HG03139 (cell line): ENCODE data around the gene MRPL12.

Source experiments
- ATAC-seq: cut with Tn5 transposase; IDR thresholded peaks from one replicate; pipeline ENCODE4 v1.9.1; 2021; ENCODE audit not compliant: unreplicated experiment

MRPL12 gene

DNA sequence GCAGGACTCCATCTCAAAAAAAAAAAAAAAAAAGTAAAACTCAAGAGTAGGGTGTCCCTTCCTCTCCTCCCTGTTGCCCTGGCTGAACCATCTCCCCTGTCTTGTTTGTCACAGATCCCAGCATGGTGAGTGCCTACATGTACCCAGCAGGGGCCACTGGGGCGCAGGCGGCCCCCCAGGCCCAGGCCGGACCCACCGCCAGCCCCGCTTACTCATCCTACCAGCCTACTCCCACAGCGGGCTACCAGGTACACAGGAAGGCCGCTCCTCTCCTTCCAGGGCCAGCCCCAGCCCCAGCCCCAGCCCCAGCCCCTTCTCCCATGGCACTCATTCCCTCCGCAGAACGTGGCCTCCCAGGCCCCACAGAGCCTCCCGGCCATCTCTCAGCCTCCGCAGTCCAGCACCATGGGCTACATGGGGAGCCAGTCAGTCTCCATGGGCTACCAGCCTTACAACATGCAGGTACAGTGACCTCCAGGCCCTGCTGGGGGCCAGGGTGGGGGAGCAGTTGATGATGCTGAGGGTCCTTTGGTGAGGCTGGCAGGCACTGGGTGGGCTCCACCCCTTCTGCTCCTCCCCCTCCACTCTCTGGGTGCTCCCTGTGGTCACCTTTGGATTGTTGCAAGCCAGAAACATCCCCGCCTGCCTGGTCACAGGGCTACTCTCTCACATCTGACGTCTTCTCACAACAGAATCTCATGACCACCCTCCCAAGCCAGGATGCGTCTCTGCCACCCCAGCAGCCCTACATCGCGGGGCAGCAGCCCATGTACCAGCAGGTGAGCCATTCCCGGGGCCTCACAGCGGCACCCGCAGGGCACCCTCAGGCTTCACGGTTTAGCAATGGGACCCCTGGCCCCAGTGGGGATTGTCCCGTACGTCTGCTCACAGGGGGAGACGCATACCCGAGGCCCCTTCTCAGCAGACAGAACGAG lies 2.5 kb upstream of the MRPL12 start:
- no peak for ATAC-seq

DNA sequence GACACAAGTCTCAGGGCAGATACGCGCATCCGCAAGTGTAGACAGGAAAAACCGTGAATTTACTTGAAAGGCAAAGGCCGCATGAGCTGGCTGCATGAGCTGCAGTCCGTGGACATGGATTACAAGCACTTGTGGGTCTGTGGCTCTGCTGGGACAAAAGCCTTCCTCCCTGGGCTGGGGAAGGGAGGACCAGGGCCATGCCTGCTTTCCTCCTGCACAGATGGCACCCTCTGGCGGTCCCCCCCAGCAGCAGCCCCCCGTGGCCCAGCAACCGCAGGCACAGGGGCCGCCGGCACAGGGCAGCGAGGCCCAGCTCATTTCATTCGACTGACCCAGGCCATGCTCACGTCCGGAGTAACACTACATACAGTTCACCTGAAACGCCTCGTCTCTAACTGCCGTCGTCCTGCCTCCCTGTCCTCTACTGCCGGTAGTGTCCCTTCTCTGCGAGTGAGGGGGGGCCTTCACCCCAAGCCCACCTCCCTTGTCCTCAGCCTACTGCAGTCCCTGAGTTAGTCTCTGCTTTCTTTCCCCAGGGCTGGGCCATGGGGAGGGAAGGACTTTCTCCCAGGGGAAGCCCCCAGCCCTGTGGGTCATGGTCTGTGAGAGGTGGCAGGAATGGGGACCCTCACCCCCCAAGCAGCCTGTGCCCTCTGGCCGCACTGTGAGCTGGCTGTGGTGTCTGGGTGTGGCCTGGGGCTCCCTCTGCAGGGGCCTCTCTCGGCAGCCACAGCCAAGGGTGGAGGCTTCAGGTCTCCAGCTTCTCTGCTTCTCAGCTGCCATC lies 1.7 kb upstream of the MRPL12 start:
- ATAC-seq: no peak

DNA sequence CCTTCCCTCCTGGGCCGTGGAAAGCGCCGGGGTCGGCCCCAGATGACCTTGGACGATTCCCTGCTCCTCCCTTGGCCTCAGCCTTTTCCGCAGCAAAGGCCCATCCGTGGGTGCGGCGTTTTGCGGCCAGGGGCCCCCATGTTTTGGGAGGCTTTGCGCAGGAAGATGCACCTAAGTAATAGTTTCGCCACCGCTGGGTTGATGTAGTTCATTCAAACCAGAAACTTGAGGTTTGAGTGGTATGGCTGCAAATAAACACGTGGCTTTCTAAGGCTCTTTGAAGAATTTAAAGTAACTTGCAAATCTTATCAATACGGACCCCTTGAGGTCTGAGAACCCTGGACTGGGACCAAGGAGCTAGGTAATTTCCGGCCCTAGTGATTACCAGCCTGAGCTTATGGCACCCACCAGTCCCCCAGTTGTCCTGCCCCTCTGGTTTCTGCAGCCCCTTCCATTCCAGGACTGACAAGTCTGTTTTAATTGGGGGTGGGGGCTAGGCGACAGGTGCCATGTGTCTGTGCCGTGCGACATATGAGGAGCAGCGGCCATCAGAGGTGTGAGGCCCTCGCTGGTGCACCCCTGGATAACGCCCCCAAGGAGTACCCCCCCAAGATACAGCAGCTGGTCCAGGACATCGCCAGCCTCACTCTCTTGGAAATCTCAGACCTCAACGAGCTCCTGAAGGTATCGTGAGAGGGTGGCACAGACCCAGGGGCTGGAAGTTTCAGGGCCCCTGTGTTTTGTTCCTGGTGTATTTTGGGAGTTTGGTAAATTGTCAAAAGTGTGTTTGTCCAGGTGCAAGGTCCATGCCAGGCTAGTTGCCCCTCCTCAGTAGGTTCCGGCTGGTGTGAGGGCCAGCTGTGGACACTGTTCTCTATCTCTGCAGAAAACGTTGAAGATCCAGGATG lies 834 bp downstream of the MRPL12 start:
- ATAC-seq: no peak

DNA sequence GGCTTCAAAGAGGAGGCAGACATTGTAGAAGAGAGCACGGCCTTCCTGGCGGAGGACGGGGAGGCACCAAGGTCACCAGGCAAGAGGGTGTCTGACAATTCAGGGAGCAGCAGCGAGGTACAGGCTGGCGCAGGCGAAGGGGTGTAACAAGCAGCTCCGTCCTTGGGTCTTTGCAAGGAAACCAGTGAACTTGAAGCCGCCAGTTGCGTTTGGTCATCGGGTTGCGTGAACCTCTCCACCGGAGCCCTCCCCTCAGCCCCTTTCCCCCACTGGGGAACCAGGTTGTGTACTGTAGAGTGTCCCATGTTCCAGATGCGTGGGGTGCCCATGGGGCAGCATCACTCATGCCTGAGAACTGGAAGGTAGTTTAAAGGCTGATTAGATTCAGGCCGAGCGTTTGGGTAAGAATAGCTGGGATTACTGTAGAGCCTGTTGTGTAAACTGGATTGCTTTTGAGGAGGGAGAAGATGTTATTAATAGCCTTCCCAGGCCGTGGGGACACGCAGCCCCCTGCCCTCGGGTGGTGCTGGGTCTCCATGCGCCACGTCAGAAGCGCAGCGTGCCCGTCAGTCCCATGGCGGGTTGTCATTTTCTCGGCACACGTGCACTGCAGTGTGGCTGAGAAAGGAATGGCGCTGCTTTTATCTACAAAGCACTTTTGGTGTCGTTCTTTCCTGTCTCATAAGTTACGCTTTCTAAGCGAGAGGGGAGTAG lies 2.5 kb downstream of the MRPL12 start:
- ATAC-seq: no peak

DNA sequence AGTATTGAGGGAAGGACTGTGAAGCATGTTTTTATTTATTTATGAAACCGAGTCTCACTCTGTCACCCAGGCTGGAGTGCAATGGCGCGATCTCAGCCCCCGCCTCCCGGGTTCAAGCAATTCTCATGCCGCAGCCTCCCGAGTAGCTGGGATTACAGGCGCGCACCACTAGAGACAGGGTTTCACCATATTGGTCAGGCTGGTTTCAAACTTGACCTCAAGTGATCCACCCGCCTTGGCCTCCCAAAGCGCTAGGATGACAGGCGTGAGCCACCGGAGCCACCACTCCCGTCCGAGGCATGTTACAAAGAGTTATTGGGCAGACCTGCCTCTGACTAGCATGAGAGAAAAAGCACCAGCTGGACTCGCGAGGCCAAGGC lies 3.1 kb downstream of the MRPL12 start:
- no peak for ATAC-seq

DNA sequence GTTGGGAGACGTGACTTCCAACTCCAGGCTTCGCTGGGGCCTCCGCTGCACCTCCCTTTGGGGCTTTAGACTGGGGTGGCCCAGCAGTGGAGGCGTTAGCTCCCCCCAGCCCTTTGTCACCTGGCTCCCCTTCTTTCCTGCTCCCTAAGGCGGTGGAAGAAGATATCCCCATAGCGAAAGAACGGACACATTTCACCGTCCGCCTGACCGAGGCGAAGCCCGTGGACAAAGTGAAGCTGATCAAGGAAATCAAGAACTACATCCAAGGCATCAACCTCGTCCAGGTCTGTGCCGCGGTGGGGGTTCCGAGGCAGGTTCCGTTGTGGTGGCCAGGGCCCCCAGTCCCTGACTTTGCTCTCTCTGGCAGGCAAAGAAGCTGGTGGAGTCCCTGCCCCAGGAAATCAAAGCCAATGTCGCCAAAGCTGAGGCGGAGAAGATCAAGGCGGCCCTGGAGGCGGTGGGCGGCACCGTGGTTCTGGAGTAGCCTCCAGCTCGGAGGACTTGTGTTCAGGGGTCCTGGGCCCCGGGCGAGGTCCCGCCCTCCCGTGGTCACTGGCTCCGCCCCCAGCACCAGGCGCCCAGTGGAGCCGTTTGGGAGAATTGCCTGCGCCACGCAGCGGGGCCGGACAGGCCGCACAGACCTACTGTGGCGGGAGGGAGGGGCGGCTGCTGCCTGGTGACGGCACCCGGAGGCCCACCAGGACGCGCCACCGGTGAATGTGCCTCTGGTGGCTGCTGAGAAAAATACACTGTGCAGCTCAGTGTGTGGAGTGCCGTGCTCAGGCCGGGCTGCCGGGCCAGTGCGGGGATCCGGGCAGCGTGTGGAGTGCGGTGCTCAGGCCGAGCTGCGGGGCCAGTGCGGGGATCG lies 3.8 kb downstream of the MRPL12 start:
- ATAC-seq: no peak

DNA sequence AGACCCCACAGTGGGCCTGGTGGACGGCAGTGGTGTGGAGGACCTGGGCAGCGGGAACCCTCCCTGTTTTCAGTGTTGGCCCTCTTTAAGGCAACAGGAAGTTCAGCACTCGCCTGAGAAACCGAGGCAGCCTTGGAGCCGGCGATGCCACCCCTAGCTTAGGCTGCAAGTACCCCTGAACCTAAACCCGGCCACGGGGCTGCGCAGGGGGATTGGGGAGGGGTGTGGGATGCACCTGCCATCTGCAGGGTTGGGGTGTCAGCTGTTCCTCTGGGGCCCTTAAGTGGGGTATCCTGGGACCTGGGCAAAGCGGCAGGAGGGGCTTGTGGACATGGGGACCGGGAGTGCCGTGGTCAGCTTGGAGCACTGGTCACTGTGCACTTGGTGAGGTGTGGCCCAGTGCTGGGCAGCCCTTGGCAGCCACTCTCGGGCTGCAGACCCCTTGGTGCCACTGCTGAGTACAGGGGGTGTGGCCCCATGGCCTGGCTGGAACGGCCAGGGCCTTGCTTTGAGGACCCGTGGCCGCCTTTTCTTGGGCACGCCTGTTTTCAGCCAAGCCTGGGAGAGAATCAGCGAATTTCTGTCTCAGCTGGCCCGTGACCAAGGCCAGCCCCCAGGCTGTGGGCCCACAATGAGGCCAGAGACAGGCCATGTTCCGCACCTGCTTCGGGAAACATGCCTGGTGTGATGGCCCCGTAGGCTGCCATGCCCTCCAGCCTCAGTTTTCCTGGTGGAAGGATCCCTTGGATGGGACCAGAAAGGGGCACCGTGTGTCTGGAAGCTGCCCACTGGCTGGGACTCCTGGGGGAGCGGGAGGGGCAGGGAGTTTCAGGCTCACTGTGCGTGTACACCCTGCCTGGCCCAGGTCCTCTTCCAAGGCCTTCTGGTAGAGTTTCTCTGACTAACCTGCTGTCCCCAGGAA lies 4.8 kb downstream of the MRPL12 start:
- ATAC-seq: no peak

DNA sequence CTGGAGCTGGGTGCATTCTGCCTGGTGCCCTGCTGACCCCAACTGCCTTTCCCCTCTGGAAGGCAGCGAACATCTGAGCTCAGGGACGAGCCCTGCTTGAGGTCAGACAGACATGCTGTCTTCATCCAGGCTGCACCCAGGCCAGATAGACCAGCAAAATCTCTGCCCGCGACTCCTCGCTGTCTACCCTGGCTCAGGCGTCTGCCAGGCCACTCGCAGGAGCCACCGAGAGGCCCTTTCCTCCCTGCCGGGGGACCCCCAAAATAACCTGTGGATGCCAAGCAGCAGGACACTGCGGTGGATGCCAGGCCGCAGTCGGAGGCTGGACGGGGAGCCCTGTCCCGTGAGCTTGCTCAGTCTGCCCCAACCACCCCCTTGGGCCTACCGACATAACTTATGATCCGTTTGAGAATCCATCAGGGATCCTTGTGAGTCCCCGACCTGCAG lies 5.6 kb downstream of the MRPL12 start:
- no peak for ATAC-seq

DNA sequence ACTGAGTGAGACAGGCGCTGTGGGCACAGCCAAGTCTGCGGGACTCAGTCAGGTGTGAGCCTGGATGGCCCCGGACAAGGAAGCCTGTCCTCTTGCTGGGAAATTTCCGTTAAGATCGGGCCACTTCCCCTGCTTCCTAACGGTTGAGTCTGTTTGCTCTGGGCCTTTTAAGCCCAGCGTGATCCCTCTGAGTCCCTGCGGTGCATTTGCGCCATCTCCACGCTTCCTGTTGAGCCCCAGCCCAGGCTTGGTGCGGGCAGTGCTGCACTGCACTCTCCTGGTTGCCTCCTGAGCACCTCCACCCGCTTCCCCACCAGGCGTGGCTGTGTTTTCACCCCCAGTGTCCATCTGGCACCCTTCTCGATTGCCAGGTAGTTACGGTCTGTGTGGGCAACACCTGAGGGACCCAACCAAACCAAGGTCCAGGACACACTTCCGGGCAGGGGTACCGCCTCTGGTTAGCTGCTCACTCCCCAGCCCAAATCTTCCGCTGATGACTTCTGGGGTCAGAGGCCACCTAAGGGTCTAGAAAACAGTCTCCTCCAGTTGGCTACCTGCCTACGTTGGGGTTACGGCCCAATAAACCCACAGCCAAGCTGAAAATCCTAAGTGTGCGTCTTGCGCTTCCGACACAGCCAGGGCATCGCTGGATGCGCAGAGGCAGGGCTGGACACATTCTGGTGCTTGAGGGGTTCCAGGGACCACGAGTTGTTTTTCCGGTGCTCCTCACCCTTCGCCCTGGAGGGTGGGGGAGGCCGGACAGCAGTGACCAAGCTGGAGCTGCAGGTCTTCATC lies 7.5 kb downstream of the MRPL12 start:
- ATAC-seq: no peak

DNA sequence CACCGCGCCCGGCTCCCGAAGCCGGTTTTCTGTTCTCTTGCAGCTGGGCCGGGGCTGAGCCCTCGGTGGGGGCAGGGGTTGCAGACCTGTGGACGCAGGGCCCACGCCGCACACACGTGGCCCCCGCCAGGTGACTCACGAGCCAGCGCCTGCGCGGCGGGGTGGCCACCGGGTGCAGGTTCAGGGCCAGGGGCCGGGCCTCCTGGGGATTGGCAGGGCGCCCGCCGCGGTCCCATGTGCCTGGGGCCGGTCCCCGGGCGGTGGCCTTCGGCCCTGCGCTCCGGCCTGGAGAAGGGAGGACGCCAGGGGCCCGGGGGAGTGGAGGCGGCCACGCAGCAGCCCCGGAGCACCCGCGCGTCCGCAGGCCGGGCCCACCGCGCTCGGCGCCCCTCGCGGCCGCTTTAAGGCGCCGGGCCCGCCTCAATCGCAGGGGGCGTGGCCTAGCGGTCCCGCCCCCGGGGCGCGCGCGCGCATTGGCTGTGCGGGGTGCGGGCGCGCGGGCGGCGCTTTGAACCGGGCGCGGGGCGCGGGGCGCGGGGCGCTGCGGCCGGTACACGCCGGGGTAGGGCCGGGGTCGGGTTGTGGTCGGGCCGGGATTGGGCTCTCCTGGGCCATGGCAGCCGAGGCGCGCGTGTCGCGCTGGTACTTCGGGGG lies 8.8 kb downstream of the MRPL12 start, which contains the start of gene SLC25A10:
Gene SLC25A10, plus strand, starts transcription at position 471 of the 654 bp plus-strand sequence. Its CDS starts 143 bp downstream, at position 614.
- ATAC-seq: peak; percentile 58

DNA sequence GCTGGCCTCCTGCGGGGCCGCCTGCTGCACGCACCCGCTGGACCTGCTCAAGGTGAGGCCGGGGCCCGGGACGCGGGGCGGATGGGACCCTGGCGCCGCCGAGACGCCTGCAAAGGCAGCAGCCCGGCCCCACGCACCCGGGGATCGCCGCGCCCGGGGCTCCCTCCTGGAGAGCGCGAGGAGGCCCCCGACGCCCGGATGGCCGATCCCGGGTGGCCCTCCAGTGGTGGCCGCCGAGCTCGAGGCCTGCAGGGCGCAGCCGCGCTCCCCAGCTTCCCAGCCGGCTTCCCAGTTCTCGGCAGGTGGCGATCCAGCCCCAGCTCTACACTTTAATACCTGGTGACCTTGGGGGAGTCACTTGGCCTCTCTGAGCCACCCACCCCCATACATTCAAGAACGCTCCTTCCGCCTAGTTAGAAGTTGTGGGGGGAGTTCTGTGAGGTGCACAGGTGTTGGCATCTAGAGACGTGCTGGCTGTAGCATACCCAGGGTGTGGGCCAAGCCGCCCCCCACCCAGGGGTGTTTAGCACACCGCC lies 9.4 kb downstream of the MRPL12 start:
- ATAC-seq: peak; percentile 7

DNA sequence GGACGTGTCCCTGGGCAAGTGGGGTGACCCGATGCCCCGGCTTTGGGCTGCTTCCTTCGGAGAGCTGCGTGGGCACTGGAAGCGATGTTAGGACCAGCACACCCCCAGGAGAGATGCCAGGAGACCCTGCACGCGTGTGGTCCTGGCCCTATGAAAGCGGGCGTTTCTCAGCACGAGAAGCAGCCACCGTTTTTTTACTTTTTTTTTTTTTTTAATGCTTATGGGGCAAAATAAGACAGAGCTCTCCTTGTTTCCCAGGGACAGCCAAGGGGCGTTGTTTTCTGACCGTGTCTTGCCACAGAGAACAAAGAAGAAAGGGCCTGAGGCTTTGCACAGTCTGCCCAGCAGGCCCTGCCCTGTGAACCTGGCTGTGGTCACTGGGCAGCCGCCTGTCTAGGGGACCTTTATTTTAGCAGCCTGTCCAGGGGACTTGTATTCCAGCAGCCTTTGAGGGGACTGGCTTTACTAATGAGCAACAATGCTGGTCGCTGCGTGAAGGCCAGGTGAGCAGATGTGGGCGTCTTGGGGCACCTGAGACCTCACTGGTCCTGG lies 9.9 kb downstream of the MRPL12 start:
- ATAC-seq: no peak

DNA sequence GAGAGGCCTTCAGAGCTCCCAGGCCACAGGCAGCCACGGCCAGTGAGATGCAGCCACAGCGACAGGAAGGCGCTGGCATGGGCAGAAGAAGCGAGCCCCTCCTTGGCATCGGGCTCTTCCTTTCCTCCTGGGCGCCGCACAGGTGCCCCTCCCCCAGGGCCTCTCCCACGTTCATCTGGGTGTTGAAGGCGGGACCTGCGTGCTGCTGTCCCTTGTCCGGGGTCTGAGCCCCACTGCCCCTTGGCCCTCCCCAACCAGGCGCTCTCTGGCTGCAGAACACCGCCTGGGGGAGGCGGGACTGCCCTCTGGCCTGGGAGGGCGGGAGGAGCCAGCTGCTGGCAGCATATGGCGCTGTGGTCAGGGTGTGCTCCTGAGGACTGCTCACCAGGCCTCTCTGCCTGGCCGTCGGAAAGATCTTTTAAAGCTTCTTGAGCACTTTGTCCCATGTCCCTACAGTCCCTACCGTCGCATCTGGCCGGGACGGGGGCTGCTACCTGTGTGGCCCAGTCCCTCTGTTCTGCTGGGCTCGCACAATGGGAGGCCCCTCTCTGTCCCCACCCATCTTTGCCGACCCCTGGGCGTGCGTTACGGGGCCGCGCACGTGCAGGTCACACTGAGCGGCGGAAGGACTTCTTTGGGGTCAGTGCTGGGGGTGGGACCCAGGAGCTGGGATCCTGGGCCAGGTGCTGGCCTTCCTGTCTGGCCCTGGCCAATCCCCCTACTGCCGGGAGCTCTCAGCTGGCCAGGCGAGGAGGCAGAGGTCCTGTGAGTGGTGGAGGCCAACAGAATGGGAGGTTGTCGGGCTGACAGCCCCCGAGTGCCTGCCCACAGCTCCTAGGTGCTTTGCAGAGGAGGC lies 10.6 kb downstream of the MRPL12 start:
- no peak for ATAC-seq

DNA sequence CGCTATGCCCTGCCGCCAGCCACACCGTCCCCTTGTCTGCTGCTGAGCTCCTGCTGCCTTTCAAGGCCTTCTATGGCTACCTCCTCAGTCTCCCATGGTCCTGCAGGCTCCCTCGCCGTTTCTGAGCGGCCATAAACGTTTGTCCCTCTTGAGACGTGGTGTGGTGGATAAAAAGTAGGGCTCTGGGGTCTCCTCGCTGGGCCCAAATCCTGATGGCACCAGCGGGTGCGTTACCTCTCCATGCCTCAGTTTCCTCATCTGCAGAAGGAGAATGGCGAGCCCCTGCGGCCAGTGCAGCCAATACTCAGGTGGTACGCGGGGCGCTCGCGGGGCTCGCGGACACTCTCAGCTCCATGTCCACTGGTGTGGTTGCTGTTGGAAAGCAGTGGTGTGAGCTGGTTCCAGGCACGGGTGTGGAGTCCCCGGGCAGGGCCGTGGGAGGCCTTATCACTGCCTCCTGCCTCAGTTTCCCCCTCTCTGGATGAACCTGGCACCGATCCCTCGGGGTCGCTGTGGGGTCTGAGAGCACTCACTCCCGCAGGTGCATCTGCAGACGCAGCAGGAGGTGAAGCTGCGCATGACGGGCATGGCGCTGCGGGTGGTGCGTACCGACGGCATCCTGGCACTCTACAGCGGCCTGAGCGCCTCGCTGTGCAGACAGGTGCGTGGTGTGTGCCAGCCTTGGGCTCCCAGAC lies 11.4 kb downstream of the MRPL12 start:
- no peak for ATAC-seq
